Activated CD8-positive, alpha-beta memory T cell treated with anti-CD3 and anti-CD28 coated beads for 4 hours (primary cell): Measurements from ENCODE around the gene NBR1.
"Not testable (repeated sequence)": the region's sequence is repeated elsewhere in the genome, so short reads cannot be mapped to it uniquely, and the experiment has no call there.

Experiments
- DNase-seq, 2 donors: peaks; one replicate each; pipeline ENCODE4 v3.0.0-alpha.2; 2020; ENCODE audit warnings: low read depth in 2 of 2

The NBR1 gene

GRCh38 chr17:43153197-43153835, 17.7 kb upstream of the NBR1 start:
- not testable (repeated sequence) for DNase-seq

DNA sequence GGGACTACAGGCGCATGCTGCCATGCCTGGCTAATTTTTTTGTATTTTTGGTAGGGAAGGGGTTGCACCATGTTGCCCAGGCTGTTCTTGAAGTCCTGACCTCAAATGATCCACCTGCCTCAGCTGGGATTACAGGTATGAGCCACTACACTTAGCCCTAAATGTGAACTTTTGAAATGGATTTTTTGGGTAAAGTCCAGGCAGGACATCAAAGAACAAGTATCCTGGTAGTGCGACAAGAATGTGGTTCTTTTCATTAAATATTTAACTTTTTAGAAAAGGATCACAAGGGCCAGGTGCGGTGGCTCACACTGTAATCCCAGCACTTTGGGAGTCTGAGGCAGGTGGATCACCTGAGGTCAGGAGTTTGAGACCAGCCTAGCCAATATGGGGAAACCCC, 15.3 kb upstream of the NBR1 start:
- no peak for DNase-seq

DNA sequence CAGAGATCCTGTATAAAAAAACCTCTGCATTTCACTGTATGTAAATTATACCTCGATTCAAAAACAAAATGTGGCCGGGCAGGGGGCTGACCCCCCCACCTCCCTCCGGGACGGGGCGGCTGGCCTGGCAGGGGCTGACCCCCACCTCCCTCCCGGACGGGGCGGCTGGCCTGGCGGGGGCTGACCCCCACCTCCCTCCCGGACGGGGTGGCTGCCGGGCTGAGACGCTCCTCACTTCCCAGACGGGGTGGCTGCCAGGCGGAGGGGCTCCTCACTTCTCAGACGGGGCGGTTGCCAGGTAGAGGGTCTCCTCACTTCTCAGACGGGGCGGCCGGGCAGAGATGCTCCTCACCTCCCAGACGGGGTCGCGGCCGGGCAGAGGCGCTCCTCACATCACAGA, 11.8 kb upstream of the NBR1 start:
- not testable (repeated sequence) for DNase-seq

DNA sequence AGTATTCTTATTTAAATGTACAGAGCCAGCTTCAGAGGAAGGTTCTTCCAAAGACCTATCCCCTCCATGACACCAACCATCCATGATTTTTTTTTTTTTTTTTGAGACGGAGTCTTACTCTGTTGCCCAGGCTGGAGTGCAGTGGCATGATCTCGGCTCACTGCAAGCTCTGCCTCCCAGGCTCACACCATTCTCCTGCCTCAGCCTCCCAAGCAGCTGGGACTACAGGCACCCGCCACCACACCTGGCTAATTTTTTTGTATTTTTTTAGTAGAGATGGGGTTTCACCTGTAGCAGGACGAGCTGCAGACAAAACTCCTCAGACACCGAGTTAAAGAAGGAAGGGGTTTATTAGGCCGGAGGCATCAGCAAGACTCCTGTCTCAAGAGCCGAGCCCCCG, 11.1 kb upstream of the NBR1 start:
- DNase-seq = not testable (repeated sequence)

DNA sequence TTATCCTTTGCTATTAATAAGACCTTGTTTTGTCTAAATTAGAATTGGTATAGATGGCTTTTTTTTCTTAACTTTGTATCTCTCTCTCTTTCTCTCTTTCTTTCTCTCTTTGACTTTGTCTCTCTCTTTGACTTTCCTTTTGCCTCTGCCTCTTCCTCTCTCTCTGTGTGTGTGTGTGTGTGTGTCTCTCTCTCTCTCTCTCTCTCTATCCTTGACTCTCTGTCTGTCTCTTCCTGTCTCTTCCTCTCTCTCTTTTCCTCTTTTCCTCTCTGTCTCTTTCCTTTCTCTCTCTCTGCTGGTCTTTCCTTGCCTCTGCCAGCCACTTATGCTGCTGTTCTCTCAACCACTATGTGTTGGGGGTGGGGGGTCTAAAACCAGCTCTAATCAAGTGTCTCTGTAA, 5.0 kb upstream of the NBR1 start:
- DNase-seq = not testable (repeated sequence)

DNA sequence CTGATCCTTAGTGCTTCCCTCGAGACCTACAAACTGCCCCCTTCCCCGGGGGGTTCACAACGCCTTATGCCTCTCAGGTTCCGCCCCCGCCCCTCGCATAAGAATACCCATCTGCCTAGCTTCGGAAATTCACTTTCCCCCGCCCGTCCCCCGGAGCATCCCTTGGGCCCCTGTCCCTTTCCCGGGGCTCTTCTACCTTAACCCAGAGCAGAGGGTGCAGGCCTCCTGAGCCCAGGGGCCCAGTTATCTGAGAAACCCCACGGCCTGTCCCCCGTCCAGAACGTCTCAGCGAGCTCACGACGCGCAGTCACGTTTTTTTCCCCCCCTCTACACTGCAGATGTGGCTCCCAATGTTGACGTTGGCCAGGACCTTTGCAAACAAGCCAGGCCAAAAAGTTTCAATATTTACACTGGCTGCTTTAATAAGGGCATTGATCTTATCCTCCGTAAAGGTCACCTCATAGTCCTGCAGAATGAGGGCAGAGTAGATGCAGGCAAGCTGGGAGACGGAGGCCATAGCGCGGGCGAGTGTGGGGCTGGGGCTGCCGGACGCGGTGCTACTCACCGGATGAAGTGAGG, 1.4 kb upstream of the NBR1 start:
- DNase-seq = no peak

GRCh38 chr17:43170140-43170765, 761 bp upstream of the NBR1 start:
- DNase-seq = peak; percentile 73 to 83

DNA sequence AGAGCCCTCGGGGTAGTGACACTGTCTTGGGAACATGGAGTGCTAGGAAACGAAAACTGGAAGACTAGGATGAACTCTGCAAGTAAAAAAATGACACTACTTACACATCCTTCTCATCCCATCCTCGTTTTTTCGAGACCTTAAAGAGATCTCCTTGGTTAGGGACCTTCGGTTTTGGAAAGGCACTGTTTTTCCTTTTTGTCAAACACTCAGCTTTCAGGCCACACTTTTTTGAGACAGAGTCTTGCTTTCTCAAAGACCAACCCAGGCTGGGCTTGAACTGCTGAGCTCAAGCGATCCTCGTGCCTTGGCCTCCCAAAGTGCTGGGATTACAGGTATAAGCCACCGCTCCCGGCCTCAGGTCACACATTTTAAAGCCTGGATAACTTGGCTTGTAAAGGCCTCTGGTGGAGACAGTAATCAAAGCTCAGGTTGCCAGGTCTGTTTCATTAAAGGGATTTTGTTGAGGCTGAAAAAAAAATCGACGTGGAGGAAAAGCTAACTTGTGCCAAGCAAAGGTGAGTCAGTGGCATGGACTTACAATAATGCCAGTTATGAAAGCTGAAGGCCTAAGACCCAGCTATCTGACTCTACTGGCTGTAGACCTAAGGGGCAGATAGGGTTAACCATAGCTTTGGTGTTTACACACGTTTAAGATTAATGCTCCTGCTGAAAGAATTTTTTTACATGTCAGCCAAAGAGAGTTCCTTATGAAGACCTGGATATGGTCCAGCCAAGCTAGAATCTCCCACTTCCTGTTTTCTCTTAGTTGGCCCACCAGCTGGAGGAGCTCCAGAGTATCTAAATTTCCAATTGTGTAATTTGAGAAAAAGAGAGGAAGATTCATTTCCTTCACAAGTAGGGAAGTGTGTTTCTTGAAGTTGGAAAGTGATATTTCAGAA, 823 bp downstream of the NBR1 start:
- DNase-seq = no peak

DNA sequence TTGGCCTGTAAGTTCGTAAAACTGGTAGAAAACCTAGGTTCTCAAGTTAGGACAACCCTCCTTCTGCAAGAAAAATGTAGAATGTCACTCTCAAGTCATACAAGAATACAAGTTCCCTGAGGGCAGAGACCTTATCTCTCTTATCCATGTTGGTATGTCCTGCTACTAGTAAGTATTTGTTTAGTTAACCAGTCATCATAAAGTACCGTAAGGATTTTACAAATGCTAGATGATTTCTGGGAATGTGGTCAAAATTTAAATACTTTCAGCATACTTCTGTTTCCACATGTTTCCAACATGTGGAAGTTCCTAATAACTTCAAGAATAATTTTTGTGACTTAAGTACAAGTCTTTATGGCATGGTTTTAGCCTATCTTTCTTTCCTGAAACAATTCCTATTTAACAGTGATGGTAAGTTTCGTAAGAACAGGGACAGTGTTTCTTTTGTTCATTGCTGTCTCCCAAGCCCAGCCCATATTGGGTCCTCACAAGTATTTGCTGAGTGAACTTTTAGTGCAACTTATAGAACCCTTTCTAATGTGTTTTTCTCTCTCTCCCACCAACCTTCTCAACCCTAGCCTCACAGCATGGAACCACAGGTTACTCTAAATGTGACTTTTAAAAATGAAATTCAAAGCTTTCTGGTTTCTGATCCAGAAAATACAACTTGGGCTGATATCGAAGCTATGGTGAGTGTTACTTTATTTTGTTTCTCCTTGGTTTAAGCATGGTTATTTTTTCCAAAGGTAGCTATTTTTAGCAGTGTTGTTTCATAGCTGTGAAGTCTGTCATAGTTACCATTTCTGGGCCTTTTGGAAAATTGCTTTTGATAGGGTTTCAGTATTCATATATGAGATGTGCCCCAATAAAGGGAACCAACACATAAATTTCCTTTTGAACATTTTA, 4.5 kb downstream of the NBR1 start:
- no peak for DNase-seq

GRCh38 chr17:43176119-43176570, 5.1 kb downstream of the NBR1 start:
- DNase-seq = no peak

DNA sequence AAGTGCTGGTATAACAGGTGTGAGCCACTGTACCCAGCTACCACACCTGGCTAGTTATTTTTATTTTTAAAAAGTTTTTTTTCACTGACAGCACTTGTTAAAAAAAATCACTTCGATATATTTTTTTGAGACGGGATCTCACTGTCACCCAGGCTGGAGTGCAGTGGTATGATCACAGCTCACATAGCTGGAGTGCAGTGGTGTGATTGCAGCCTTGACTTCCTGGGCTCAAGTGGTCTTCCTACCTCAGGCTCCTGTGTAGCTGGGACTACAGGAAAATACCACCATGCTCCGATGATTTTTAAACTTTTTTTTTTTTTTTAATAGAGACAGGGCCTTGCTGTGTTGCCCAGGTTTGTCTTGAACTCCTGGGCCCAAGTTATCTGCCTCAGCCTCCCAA, 12.9 kb downstream of the NBR1 start:
- DNase-seq = no peak

DNA sequence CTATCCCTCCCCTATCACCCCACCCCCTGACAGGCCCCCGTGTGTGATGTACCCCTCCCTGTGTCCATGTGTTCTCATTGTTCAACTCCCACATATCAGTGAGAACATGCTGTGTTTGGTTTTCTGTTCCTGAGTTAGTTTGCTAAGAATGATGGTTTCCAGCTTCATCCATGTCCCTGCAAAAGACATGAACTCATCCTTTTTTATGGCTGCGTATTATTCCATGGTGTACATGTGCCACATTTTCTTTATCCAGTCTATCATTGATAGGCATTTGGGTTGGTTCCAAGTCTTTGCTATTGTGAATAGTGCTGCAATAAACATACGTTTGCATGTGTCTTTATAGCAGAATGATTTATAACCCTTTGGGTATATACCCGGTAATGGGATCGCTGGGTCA, 15.6 kb downstream of the NBR1 start:
- not testable (repeated sequence) for DNase-seq

- no peak for DNase-seq
These were observed 22.2 kb downstream of the NBR1 start for GRCh38 chr17:43193251-43193650.

GRCh38 chr17:43199633-43200032, 28.6 kb downstream of the NBR1 start:
- no peak for DNase-seq

- DNase-seq = no peak
These were observed 29.1 kb downstream of the NBR1 start for GRCh38 chr17:43200127-43200526.

DNA sequence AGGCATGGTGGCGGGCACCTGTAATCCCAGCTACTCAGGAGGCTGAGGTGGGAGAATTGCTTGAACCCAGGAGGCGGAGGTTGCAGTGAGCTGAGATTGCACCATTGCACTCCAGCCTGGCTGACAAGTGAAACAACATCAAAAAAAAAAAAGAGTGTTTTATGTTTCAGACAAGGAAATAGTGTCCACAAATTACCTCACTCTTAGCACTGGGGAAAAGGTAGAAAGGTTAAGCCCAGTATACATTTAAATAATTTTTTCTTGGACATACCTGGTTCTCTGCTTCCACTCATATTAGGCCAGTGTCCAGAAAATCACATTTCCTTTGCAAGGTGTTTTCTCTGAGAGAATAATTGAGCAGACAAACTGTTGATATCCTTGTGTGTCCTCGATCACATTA, 32.0 kb downstream of the NBR1 start:
- DNase-seq = not testable (repeated sequence)

DNA sequence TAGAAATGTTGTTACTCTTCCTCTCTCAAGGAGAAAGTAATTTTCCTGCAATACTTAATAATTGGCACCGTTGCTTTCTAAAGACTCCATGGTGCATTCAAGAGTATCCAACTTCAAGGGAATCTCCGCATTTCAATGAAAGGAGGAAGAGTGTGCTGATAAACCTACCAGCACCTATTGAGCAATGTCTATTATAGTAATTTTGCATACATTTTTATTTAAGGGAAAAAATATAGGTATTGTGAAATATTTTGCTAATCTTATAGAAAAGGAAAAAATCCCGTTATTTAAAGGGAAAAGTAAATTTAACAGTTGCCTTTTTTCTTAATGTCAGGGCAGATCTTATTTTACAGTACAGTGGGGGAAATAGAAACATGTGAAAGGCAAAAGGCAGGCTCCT, 39.6 kb downstream of the NBR1 start:
- no peak for DNase-seq

- no peak for DNase-seq
These were observed 40.1 kb downstream of the NBR1 start for GRCh38 chr17:43211123-43211479.

- DNase-seq = peak; percentile 48 to 49
These were observed 40.7 kb downstream of the NBR1 start, which contains the start of gene TMEM106A for GRCh38 chr17:43211480-43212402. TSS of gene TMEM106A (plus strand) at chr17:43211875. CDS start at chr17:43213042, 1,167 bp downstream.
